GM18868 (cell line): ENCODE results near the gene SHISA6.

Experiments used
- ATAC-seq: cut with Tn5 transposase; IDR thresholded peaks from one replicate; pipeline ENCODE4 v1.9.1; 2021; ENCODE audit warnings: mild to moderate bottlenecking, moderate library complexity; ENCODE audit not compliant: unreplicated experiment

SHISA6 gene

GRCh38 chr17:11511696-11512095, 270.7 kb downstream of the SHISA6 start:
- ATAC-seq = no peak

GRCh38 chr17:11514565-11514964, 273.6 kb downstream of the SHISA6 start:
- ATAC-seq = no peak

GRCh38 chr17:11514981-11515680, 274.1 kb downstream of the SHISA6 start:
- ATAC-seq = no peak

GRCh38 chr17:11515901-11516300, 274.9 kb downstream of the SHISA6 start:
- ATAC-seq = no peak

- ATAC-seq = no peak
These were observed 294.2 kb downstream of the SHISA6 start for GRCh38 chr17:11535231-11535630.

- no peak for ATAC-seq
These were observed 297.4 kb downstream of the SHISA6 start for GRCh38 chr17:11538366-11538765.

GRCh38 chr17:11539637-11540036, 298.6 kb downstream of the SHISA6 start:
- no peak for ATAC-seq

GRCh38 chr17:11545002-11545401, 304.0 kb downstream of the SHISA6 start:
- no peak for ATAC-seq

- no peak for ATAC-seq
These were observed 304.7 kb downstream of the SHISA6 start for GRCh38 chr17:11545696-11546095.

- no peak for ATAC-seq
These were observed 306.8 kb downstream of the SHISA6 start for GRCh38 chr17:11547853-11548252.

GRCh38 chr17:11548398-11548797, 307.4 kb downstream of the SHISA6 start:
- ATAC-seq = no peak

- ATAC-seq = no peak
These were observed 309.4 kb downstream of the SHISA6 start for GRCh38 chr17:11550431-11550830.

- no peak for ATAC-seq
These were observed 310.4 kb downstream of the SHISA6 start for GRCh38 chr17:11551442-11551841.

GRCh38 chr17:11553135-11553534, 312.1 kb downstream of the SHISA6 start:
- ATAC-seq = no peak

- ATAC-seq = no peak
These were observed 313.0 kb downstream of the SHISA6 start for GRCh38 chr17:11554042-11554441.

- no peak for ATAC-seq
These were observed 313.5 kb downstream of the SHISA6 start for GRCh38 chr17:11554542-11554941.

GRCh38 chr17:11555530-11555929, 314.5 kb downstream of the SHISA6 start:
- no peak for ATAC-seq

- no peak for ATAC-seq
These were observed 316.9 kb downstream of the SHISA6 start for GRCh38 chr17:11557727-11558452.

- ATAC-seq = no peak
These were observed 317.7 kb downstream of the SHISA6 start for GRCh38 chr17:11558681-11559234.

GRCh38 chr17:11559601-11560000, 318.6 kb downstream of the SHISA6 start:
- no peak for ATAC-seq

- ATAC-seq = no peak
These were observed 320.3 kb downstream of the SHISA6 start for GRCh38 chr17:11561281-11561680.

GRCh38 chr17:11561702-11562101, 320.7 kb downstream of the SHISA6 start:
- ATAC-seq = no peak
